CD4-positive, CD25-positive, alpha-beta regulatory T cell (primary cell): ENCODE results near the gene SLCO2B1. TPM values are rescaled to one million over a fixed set of nuclear protein-coding genes. Genes with fewer than 3 reads are reported as not detected.

ENCODE experiments used
- ATAC-seq, 2 donors: fragments of 150-1000 bp; cut with Tn5 transposase; one replicate each; pipeline ENCODE4 v1.10.0; 2021; ENCODE audit warnings: low read depth in 2 of 2, moderate number of reproducible peaks in 2 of 2, moderate library complexity in 1 of 2
- DNase-seq, 3 donors: peaks; one replicate each; pipeline versions ENCODE4 v3.0.0 to v3.0.0-alpha.2; 2012 to 2022; ENCODE audit warnings: mixed read lengths in 1 of 3
- H3K27ac ChIP-seq: one replicate; pipeline ENCODE4 v1.7.0; 2013; ENCODE audit warnings: mild to moderate bottlenecking, low read length; ENCODE audit not compliant: insufficient read depth, poor library complexity, severe bottlenecking
- H3K27me3 ChIP-seq: one replicate; pipeline ENCODE4 v1.7.0; 2013; ENCODE audit warnings: low read length; ENCODE audit not compliant: control insufficient read depth, insufficient read depth
- H3K36me3 ChIP-seq: one replicate; pipeline ENCODE4 v1.7.0; 2013; ENCODE audit warnings: mild to moderate bottlenecking, low read length, moderate library complexity; ENCODE audit not compliant: control insufficient read depth, insufficient read depth
- H3K4me1 ChIP-seq: 2 replicates; pipeline ENCODE4 v1.7.0; 2013; ENCODE audit warnings: mild to moderate bottlenecking, low read length; ENCODE audit not compliant: insufficient read depth, control insufficient read depth, poor library complexity, severe bottlenecking
- H3K4me3 ChIP-seq: one replicate; pipeline ENCODE4 v1.7.0; 2013; ENCODE audit warnings: low read depth, mild to moderate bottlenecking, low read length, moderate library complexity
- H3K9me3 ChIP-seq, 2 experiments: 1 replicate in 1 of 2; 2 replicates in 1 of 2; pipeline ENCODE4 v1.7.0; 2013; ENCODE audit warnings: low read length in 2 of 2, mild to moderate bottlenecking in 1 of 2, moderate library complexity in 1 of 2; ENCODE audit not compliant: control insufficient read depth in 2 of 2
- H3K27ac Mint-ChIP-seq, 3 donors: one replicate each; pipeline ENCODE4 v1.8.0; 2020 to 2022; ENCODE audit warnings: mild to moderate bottlenecking in 3 of 3, mixed read lengths in 3 of 3, moderate library complexity in 2 of 3
- H3K27me3 Mint-ChIP-seq: one replicate; pipeline ENCODE4 v1.8.0; 2022; ENCODE audit warnings: mild to moderate bottlenecking, mixed read lengths
- H3K36me3 Mint-ChIP-seq: one replicate; pipeline ENCODE4 v1.8.0; 2020; ENCODE audit warnings: mixed read lengths
- H3K4me1 Mint-ChIP-seq, 4 donors: one replicate each; pipeline ENCODE4 v1.8.0; 2020 to 2022; ENCODE audit warnings: mixed read lengths in 4 of 4, mild to moderate bottlenecking in 1 of 4
- H3K4me3 Mint-ChIP-seq, 4 donors: one replicate each; pipeline ENCODE4 v1.8.0; 2020 to 2022; ENCODE audit warnings: mild to moderate bottlenecking in 4 of 4, mixed read lengths in 4 of 4, moderate library complexity in 3 of 4
- H3K9me3 Mint-ChIP-seq, 7 donors: one replicate each; pipeline ENCODE4 v1.8.0; 2020 to 2022; ENCODE audit warnings: mixed read lengths in 7 of 7, mild to moderate bottlenecking in 3 of 7, moderate library complexity in 2 of 7
- polyA plus RNA-seq, 4 donors: library from polyadenylated mRNA; unstranded; fragments of 300-500 nt; fragmentation: Illumina TruSeq; gene quantifications; one replicate each; pipeline ENCODE4 v1.2.3, GENCODE V29; 2021
- total RNA-seq: library from RNA; stranded (reverse); gene quantifications from one replicate; pipeline ENCODE4 v1.2.3, GENCODE V29; 2022

Gene SLCO2B1
- total and polyA plus RNA-seq, 5 donors from 2014 or later = not detected

- H3K36me3 Mint-ChIP-seq = no peaks in the 10 kb centered on the region
- H3K27ac Mint-ChIP-seq = no peak overlapping the region
- ATAC-seq = no peak
- no peak overlapping the region for H3K4me3 Mint-ChIP-seq
- H3K9me3 Mint-ChIP-seq = no peaks in the 10 kb centered on the region
- H3K27me3 Mint-ChIP-seq = peaks cover 15% of the 10 kb centered on the region
- H3K4me1 Mint-ChIP-seq = no peaks in the 10 kb centered on the region
- no peak for DNase-seq
- no peaks in the 10 kb centered on the region for H3K36me3 ChIP-seq
- no peaks in the 10 kb centered on the region for H3K9me3 ChIP-seq
- H3K4me1 ChIP-seq = no peaks in the 10 kb centered on the region
- no peaks in the 10 kb centered on the region for H3K27me3 ChIP-seq
- H3K27ac ChIP-seq = no peak overlapping the region
- H3K4me3 ChIP-seq = no peak overlapping the region
These were observed 42.4 kb downstream of the SLCO2B1 start for GRCh38 chr11:75193271-75193670.

- no peaks in the 10 kb centered on the region for H3K36me3 ChIP-seq
- DNase-seq = no peak
- no peaks in the 10 kb centered on the region for H3K27me3 ChIP-seq
- Mint-ChIP-seq H3K27me3 (peaks cover 15% of the 10 kb centered on the region), H3K36me3 (no peaks in the 10 kb centered on the region), H3K27ac (no peak overlapping the region), H3K9me3 (no peaks in the 10 kb centered on the region), H3K4me1 (no peaks in the 10 kb centered on the region), H3K4me3 (no peak overlapping the region)
- no peak overlapping the region for H3K4me3 ChIP-seq
- H3K9me3 ChIP-seq = no peaks in the 10 kb centered on the region
- no peak overlapping the region for H3K27ac ChIP-seq
- ATAC-seq = no peak
- H3K4me1 ChIP-seq = no peaks in the 10 kb centered on the region
These were observed 42.8 kb downstream of the SLCO2B1 start for GRCh38 chr11:75193711-75194110.

GRCh38 chr11:75194147-75194546 is 43.2 kb downstream of the SLCO2B1 start:
- Mint-ChIP-seq H3K27me3 (peaks cover 15% of the 10 kb centered on the region), H3K9me3 (no peaks in the 10 kb centered on the region), H3K27ac (no peak overlapping the region), H3K4me3 (no peak overlapping the region), H3K4me1 (no peaks in the 10 kb centered on the region), H3K36me3 (no peaks in the 10 kb centered on the region)
- ATAC-seq (no peak), DNase-seq (no peak)
- Histone ChIP-seq H3K36me3 (no peaks in the 10 kb centered on the region), H3K9me3 (no peaks in the 10 kb centered on the region), H3K4me3 (no peak overlapping the region), H3K27ac (no peak overlapping the region), H3K27me3 (no peaks in the 10 kb centered on the region), H3K4me1 (no peaks in the 10 kb centered on the region)

- DNase-seq (no peak), ATAC-seq (no peak)
- no peaks in the 10 kb centered on the region for H3K4me1 ChIP-seq
- H3K36me3 ChIP-seq = no peaks in the 10 kb centered on the region
- H3K4me3 Mint-ChIP-seq = no peak overlapping the region
- H3K36me3 Mint-ChIP-seq = no peaks in the 10 kb centered on the region
- H3K9me3 ChIP-seq = no peaks in the 10 kb centered on the region
- H3K27me3 ChIP-seq = no peaks in the 10 kb centered on the region
- H3K9me3 Mint-ChIP-seq = no peaks in the 10 kb centered on the region
- H3K27ac ChIP-seq = no peak overlapping the region
- no peak overlapping the region for H3K27ac Mint-ChIP-seq
- no peaks in the 10 kb centered on the region for H3K4me1 Mint-ChIP-seq
- no peak overlapping the region for H3K4me3 ChIP-seq
- H3K27me3 Mint-ChIP-seq = peaks cover 10% of the 10 kb centered on the region
These were observed 44.5 kb downstream of the SLCO2B1 start for GRCh38 chr11:75195167-75195962.

- no peaks in the 10 kb centered on the region for H3K36me3 Mint-ChIP-seq
- Histone ChIP-seq H3K4me3 (no peak overlapping the region), H3K9me3 (no peaks in the 10 kb centered on the region), H3K27me3 (no peaks in the 10 kb centered on the region), H3K27ac (no peak overlapping the region), H3K4me1 (no peaks in the 10 kb centered on the region), H3K36me3 (no peaks in the 10 kb centered on the region)
- H3K9me3 Mint-ChIP-seq = no peaks in the 10 kb centered on the region
- no peaks in the 10 kb centered on the region for H3K4me1 Mint-ChIP-seq
- no peak overlapping the region for H3K27ac Mint-ChIP-seq
- no peak overlapping the region for H3K4me3 Mint-ChIP-seq
- peaks cover 11% of the 10 kb centered on the region for H3K27me3 Mint-ChIP-seq
- ATAC-seq = no peak
- DNase-seq = no peak
These were observed 45.5 kb downstream of the SLCO2B1 start for GRCh38 chr11:75196426-75196825.

- no peak overlapping the region for H3K4me3 Mint-ChIP-seq
- H3K27ac Mint-ChIP-seq = no peak overlapping the region
- H3K27me3 Mint-ChIP-seq = peaks cover 14% of the 10 kb centered on the region
- no peak for DNase-seq
- H3K9me3 Mint-ChIP-seq = no peaks in the 10 kb centered on the region
- Histone ChIP-seq H3K9me3 (no peaks in the 10 kb centered on the region), H3K4me3 (no peak overlapping the region), H3K4me1 (no peaks in the 10 kb centered on the region), H3K27me3 (no peaks in the 10 kb centered on the region), H3K27ac (no peak overlapping the region), H3K36me3 (no peaks in the 10 kb centered on the region)
- ATAC-seq = no peak
- H3K36me3 Mint-ChIP-seq = no peaks in the 10 kb centered on the region
- no peaks in the 10 kb centered on the region for H3K4me1 Mint-ChIP-seq
These were observed 46.8 kb downstream of the SLCO2B1 start for GRCh38 chr11:75197512-75198277.

- Mint-ChIP-seq H3K9me3 (no peaks in the 10 kb centered on the region), H3K27me3 (peaks cover 14% of the 10 kb centered on the region), H3K4me1 (no peaks in the 10 kb centered on the region), H3K27ac (no peak overlapping the region), H3K36me3 (no peaks in the 10 kb centered on the region), H3K4me3 (no peak overlapping the region)
- DNase-seq = no peak
- no peaks in the 10 kb centered on the region for H3K36me3 ChIP-seq
- H3K27ac ChIP-seq = no peak overlapping the region
- H3K4me1 ChIP-seq = no peaks in the 10 kb centered on the region
- no peaks in the 10 kb centered on the region for H3K27me3 ChIP-seq
- no peaks in the 10 kb centered on the region for H3K9me3 ChIP-seq
- no peak for ATAC-seq
- H3K4me3 ChIP-seq = no peak overlapping the region
These were observed 47.5 kb downstream of the SLCO2B1 start for GRCh38 chr11:75198278-75198973.
